Adrenal gland (tissue), 12 donors: Measurements from ENCODE around the gene ZNF385A. TPM values are rescaled to one million over a fixed set of nuclear protein-coding genes. Genes with fewer than 3 reads are reported as not detected.
A peak's percentile ranks its signal among the peaks of the same experiment; 100 is the strongest.

Experiments used
- DNase-seq, 7 donors: peaks; one replicate each; pipeline ENCODE4 v3.0.0-alpha.2; 2019 to 2020
- H3K27ac ChIP-seq, 5 donors: fragments of 200-600 bp; sonication (generic) in 4 of 5; 1 replicate in 3 of 5; 2 replicates in 2 of 5; pipeline versions ENCODE4 v1.5.1 to v1.8.0; 2016 to 2020; ENCODE audit warnings: mild to moderate bottlenecking in 1 of 5
- H3K27me3 ChIP-seq: fragments of 200-600 bp; 2 replicates; pipeline ENCODE4 v1.8.0; 2021
- H3K36me3 ChIP-seq, 2 donors: fragments of 200-600 bp; replicated peaks in 1 of 2; 1 replicate in 1 of 2; 2 replicates in 1 of 2; pipeline versions ENCODE4 v1.5.1 to v1.8.0; 2018 to 2022
- H3K4me1 ChIP-seq, 2 donors: fragments of 200-600 bp; replicated peaks in 1 of 2; 1 replicate in 1 of 2; 2 replicates in 1 of 2; pipeline versions ENCODE4 v1.5.1 to v1.8.0; 2018 to 2021
- H3K4me3 ChIP-seq, 4 donors: fragments of 200-600 bp; sonication (generic) in 3 of 4; one replicate each; pipeline ENCODE4 v1.5.1; 2016 to 2018
- H3K9me3 ChIP-seq, 3 donors: fragments of 200-600 bp; sonication (generic) in 1 of 3; replicated peaks in 1 of 3; 1 replicate in 2 of 3; 2 replicates in 1 of 3; pipeline versions ENCODE4 v1.5.1 to v1.8.0; 2016 to 2021
- POLR2A ChIP-seq, 2 donors: fragments of 450-650 bp; IDR thresholded peaks; one replicate each; pipeline ENCODE4 v1.6.1; 2017; ENCODE audit warnings: antibody characterized with exemption in 2 of 2, mild to moderate bottlenecking in 2 of 2, moderate library complexity in 1 of 2
- WGBS, 4 donors: extraction: QIAGEN DNeasy Blood & Tissue Kit in 2 of 4; methylation state at CpG; one replicate each; pipeline versions ENCODE4 v1.1.5 to v1.1.7; 2013 to 2017; 5-methylcytosine and 5-hydroxymethylcytosine counted together
- intact Hi-C, 2 donors: fragments of 100-400 bp; cut with DNase I; formaldehyde crosslinking; loops; one replicate each; pipeline versions ENCODE4 v1.14.1 to v1.15.0; 2022 to 2023
- polyA plus RNA-seq, 3 donors: library from polyadenylated mRNA; stranded (reverse); fragments of 200-250 nt in 2 of 3; fragments of 350-450 nt in 1 of 3; fragmentation: Illumina TruSeq in 1 of 3; extraction: RNeasy Lipid Tissue Mini Kit (QIAGEN cat#74804) in 1 of 3; gene quantifications; one replicate each; pipeline ENCODE4 v1.2.3, GENCODE V29; 2013 to 2014
- total RNA-seq, 9 donors: library from RNA; depleted of rRNA in 4 of 9; stranded (reverse); fragments of >200 nt in 4 of 9; fragments of 120-200 nt in 1 of 9; fragmentation: NEBNext Ultra II Directional in 1 of 9; extraction: Animal tissue kit (Norgen Biotek cat#: 25700) in 1 of 9; gene quantifications; one replicate each; pipeline versions ENCODE4 v1.1.0 to v1.2.4, GENCODE V29; 2013 to 2023
- TF ChIP-seq, protein P1 (sequence below), 6 experiments: fragments of 450-650 bp in 4 of 6; fragments of 200-600 bp in 2 of 6; sonication (generic) in 1 of 6; IDR thresholded peaks; 1 replicate in 5 of 6; 2 replicates in 1 of 6; pipeline versions ENCODE4 v1.5.1 to v1.8.0; 2016 to 2021; ENCODE audit warnings: antibody characterized with exemption in 6 of 6, mild to moderate bottlenecking in 2 of 6, moderate library complexity in 1 of 6
- donor health status: healthy with polysubstance abuse.
- donor health status: Bipolar disorder and iron deficiency.
- donor health status: DM: yes; HTN: yes; CAD: no.
- donor health status: DM: no; HTN: no; CAD: no.
- donor health status: DM: no; HTN: no; CAD: no.
- donor health status: DM: yes; HTN: yes; CAD: no.

ZNF385A gene
- total and polyA plus RNA-seq, 12 donors, result 0.94 to 38.2 (median 13.1) TPM

DNA sequence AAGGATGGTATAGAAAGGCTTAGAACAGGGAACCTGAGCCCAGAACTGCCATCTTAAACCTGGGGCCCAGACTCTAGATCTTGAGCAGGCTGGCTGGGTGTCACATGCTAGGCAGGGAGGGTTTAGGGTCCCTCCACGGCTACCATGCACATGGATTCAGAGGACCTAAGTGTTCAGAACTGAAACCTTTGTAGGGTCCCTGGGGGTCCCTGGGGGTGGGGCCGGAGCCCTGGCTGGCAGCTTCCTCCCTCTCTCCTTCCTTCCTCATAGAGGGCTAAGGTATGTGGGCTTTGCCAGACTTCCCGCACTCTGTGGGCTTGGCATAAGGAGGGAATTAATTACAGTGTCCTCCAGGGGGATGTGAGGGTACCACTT, 4.6 kb upstream of the ZNF385A start:
- no peaks in the 10 kb centered on the region for H3K27me3 ChIP-seq
- no peaks in the 10 kb centered on the region for H3K9me3 ChIP-seq
- H3K36me3 ChIP-seq, result no peaks in the 10 kb centered on the region
- intact Hi-C loops, result no loop called here
- H3K27ac ChIP-seq, result no peak overlapping the region
- TF ChIP-seq, protein P1, sequence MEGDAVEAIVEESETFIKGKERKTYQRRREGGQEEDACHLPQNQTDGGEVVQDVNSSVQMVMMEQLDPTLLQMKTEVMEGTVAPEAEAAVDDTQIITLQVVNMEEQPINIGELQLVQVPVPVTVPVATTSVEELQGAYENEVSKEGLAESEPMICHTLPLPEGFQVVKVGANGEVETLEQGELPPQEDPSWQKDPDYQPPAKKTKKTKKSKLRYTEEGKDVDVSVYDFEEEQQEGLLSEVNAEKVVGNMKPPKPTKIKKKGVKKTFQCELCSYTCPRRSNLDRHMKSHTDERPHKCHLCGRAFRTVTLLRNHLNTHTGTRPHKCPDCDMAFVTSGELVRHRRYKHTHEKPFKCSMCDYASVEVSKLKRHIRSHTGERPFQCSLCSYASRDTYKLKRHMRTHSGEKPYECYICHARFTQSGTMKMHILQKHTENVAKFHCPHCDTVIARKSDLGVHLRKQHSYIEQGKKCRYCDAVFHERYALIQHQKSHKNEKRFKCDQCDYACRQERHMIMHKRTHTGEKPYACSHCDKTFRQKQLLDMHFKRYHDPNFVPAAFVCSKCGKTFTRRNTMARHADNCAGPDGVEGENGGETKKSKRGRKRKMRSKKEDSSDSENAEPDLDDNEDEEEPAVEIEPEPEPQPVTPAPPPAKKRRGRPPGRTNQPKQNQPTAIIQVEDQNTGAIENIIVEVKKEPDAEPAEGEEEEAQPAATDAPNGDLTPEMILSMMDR (IDR thresholded peaks at IDR 0.05), result no peak
- no peak for TF ChIP-seq POLR2A (IDR thresholded peaks at IDR 0.05)
- 73 to 100% (median 93%) methylated on average over 2 to 3 of the region's 3 CpGs for WGBS, 4 donors
- H3K4me1 ChIP-seq, result peaks cover 6 to 9% of the 10 kb centered on the region in 2 donors
- DNase-seq, result no peak
- H3K4me3 ChIP-seq, result no peak overlapping the region

DNA sequence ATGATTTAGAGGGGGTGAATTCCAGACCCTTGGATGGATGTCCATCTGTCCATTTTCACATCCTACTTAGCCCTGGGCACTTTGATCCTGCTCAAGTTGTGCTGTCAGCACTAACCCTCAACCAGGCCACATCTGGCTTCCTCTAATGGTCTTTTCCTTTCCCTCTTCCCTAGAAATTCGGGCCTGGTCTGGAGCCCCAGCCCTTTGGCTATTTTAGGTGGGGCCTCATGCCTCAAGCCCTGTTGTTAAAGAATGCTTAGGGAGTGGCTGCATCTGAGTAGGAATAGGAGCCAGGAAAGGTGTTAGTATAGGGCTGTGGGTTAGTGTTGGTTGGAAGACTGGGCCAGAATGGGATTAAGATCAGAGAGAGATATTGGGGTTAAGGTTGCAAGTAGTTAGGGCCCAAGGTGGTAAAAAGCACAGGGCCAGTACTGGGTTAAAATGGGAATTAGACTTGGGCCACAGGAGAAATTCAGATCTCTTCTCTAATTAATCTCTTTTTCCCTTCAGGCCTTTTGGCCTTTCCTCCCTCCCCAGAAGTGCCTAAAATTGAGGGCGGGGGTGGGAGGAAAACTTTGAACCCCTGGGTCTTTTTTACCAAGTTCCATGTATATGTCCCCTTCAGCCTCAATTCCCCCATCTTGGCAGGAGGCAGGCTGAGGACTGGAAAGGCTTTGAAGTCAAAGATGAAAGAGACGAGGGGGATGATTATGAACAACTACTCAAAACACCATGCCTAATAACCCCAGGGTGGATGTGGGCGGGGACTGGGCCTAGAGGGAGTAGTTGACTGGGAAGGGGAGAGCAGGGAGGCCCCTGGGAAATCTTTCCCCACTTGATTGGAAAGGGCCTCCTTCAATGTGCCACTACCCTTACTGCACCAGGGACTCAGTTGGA, 4.0 kb upstream of the ZNF385A start:
- Histone ChIP-seq H3K4me1 (peaks cover 6 to 9% of the 10 kb centered on the region in 2 donors), H3K9me3 (no peaks in the 10 kb centered on the region), H3K27ac (no peak overlapping the region), H3K4me3 (no peak overlapping the region), H3K36me3 (no peaks in the 10 kb centered on the region), H3K27me3 (no peaks in the 10 kb centered on the region)
- DNase-seq, result no peak
- intact Hi-C loops, result no loop called here
- WGBS, 4 donors, result 72 to 84% (median 81%) methylated on average over 4 of the region's 4 CpGs
- TF ChIP-seq POLR2A (IDR thresholded peaks at IDR 0.05), result no peak
- TF ChIP-seq, protein P1 (IDR thresholded peaks at IDR 0.05), result no peak

DNA sequence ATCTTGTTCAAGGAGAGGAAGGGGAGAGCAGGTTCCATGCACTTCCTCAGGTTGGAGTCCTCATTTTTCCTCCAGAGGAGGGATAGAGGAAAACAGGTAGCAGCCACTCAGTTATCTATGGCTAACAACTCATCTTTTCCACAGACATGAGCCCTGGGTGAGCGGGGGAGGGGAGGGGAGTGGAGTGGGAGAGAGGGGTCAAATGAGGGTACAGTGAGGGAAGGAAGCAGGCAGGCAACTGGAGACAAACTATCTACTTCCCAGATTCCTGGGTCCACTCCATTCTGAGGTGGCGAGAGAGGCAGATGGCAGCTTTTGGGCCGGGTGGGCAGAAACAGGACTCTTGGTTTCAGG, 2.6 kb upstream of the ZNF385A start:
- TF ChIP-seq, protein P1 (IDR thresholded peaks at IDR 0.05), result no peak
- TF ChIP-seq POLR2A (IDR thresholded peaks at IDR 0.05), result no peak
- H3K4me3 ChIP-seq, result no peak overlapping the region
- intact Hi-C loops, result no loop called here
- no peaks in the 10 kb centered on the region for H3K27me3 ChIP-seq
- H3K27ac ChIP-seq, result no peak overlapping the region
- no peaks in the 10 kb centered on the region for H3K9me3 ChIP-seq
- 87 to 100% (median 94%) methylated on average over 3 of the region's 3 CpGs for WGBS, 4 donors
- peaks cover 6 to 9% of the 10 kb centered on the region in 2 donors for H3K4me1 ChIP-seq
- no peaks in the 10 kb centered on the region for H3K36me3 ChIP-seq
- DNase-seq, result no peak

DNA sequence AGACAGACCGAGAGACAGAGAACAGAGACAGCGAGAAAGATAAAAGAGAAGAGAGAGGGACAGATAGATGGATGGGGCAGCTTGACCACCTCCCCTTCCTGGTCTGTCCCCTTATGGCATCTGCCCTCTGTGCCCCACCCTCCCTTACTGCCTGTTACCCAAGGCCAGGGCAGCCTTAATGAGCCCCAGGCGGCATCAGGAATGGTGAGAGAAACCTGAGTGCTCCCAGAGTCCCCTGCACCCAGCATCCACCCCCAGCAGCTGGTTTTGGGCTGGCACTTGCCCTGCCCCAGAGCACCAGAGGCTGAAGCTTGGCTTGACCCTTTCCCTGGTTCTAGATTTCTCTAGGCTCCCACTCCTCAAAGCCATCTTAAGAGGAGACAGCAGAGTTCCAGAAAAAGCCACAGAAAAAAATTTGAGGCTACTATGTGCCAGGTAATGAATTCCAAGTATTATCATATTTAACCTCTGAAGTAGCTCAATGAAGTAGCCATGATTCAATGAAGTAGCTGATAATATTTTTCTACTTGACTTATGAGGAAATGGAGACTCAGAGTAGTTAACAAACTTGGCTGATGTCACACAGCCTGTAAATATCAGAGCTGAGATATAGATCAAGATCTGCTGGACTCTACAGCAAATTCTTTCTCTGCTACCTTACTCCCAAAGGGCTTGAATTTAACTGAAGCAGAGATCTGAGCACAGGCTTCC, 2.0 kb upstream of the ZNF385A start:
- 75 to 89% (median 88%) methylated on average over 3 of the region's 3 CpGs for WGBS, 4 donors
- Histone ChIP-seq H3K27ac (peak overlapping the region in 1 of 5 donors; percentile 81), H3K27me3 (no peaks in the 10 kb centered on the region), H3K9me3 (no peaks in the 10 kb centered on the region), H3K4me3 (no peak overlapping the region), H3K4me1 (peaks cover 6 to 9% of the 10 kb centered on the region in 2 donors), H3K36me3 (no peaks in the 10 kb centered on the region)
- TF ChIP-seq, protein P1 (IDR thresholded peaks at IDR 0.05), result no peak
- TF ChIP-seq POLR2A (IDR thresholded peaks at IDR 0.05), result no peak
- DNase-seq, result no peak
- intact Hi-C loops, result no loop called here
